Activated CD4-positive, alpha-beta T cell treated with anti-CD3 and anti-CD28 coated beads, Interleukin-2, Interleukin-4, amounts not matched to agents 100 ng/mL and 50 ng/mL, durations not matched to agents 16 hours and 8 hours (primary cell): Measurements from ENCODE around the gene SHPK.

ENCODE experiments used
- DNase-seq: peaks from one replicate; pipeline ENCODE4 v3.0.0-alpha.2; 2020; ENCODE audit warnings: low spot score

The SHPK gene

GRCh38 chr17:3636154-3636907, at the start of gene SHPK, which contains the start of gene CTNS:
Gene SHPK, minus strand, starts transcription at chr17:3636250. Its CDS starts 31 bp downstream, at chr17:3636219.
Gene CTNS, plus strand, starts transcription at chr17:3636760. Its CDS starts 3,447 bp downstream, at chr17:3640207.
- peak; percentile 98 for DNase-seq

GRCh38 chr17:3685174-3685573, 49.1 kb upstream of the SHPK start:
- DNase-seq: no peak

- DNase-seq: peak; percentile 67
These were observed 47.0 kb upstream of the SHPK start for GRCh38 chr17:3683054-3683511.

- no peak for DNase-seq
These were observed 46.0 kb upstream of the SHPK start for GRCh38 chr17:3682033-3682432.

- no peak for DNase-seq
These were observed 45.5 kb upstream of the SHPK start for GRCh38 chr17:3681565-3681964.

GRCh38 chr17:3681057-3681456, 45.0 kb upstream of the SHPK start:
- DNase-seq: no peak

GRCh38 chr17:3679531-3680126, 43.6 kb upstream of the SHPK start:
- no peak for DNase-seq

GRCh38 chr17:3678821-3679530, 42.9 kb upstream of the SHPK start:
- no peak for DNase-seq

GRCh38 chr17:3678095-3678820, 42.2 kb upstream of the SHPK start:
- DNase-seq: no peak

- DNase-seq: no peak
These were observed 39.8 kb upstream of the SHPK start for GRCh38 chr17:3675886-3676285.

GRCh38 chr17:3672571-3672970, 36.5 kb upstream of the SHPK start:
- no peak for DNase-seq

GRCh38 chr17:3669548-3669947, 33.5 kb upstream of the SHPK start:
- DNase-seq: no peak

GRCh38 chr17:3669085-3669347, 33.0 kb upstream of the SHPK start:
- no peak for DNase-seq

GRCh38 chr17:3668279-3669084, 32.4 kb upstream of the SHPK start, which contains the start of the genes EMC6 and TAX1BP3:
Gene EMC6, plus strand, starts transcription at chr17:3668812. Its CDS starts 335 bp downstream, at chr17:3669147.
Gene TAX1BP3, minus strand, starts transcription at chr17:3668578. Its CDS starts 52 bp downstream, at chr17:3668526.
- DNase-seq: peak; percentile 99

GRCh38 chr17:3667366-3668278, 31.6 kb upstream of the SHPK start:
- no peak for DNase-seq

GRCh38 chr17:3666516-3666915, 30.5 kb upstream of the SHPK start:
- DNase-seq: no peak

GRCh38 chr17:3665834-3666233, 29.8 kb upstream of the SHPK start:
- DNase-seq: no peak

- no peak for DNase-seq
These were observed 27.3 kb upstream of the SHPK start for GRCh38 chr17:3663102-3664011.

- no peak for DNase-seq
These were observed 24.4 kb upstream of the SHPK start for GRCh38 chr17:3660311-3660891.
